ENCODE data around the gene GRPEL1.

Gene GRPEL1

DNA sequence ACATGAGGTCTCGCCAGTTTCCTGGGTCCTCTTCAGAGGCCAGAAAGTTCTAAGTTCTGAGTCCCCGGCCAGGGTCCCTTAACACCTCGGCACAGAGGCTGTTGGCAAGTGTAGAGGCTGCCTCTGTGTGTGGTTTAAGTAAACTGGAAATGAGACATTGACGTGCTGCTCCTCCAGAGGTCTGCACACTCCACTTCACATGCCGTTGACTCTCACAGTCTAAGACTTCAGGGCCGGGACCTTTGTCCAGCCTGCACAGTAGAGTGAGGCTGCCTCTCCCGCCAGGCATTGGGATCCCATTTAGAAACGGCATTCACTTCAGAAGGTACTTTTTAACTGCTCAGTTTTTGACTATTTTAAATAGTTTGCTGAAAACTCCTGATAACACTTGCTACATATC lies 35.3 kb downstream of the GRPEL1 start (continued):
- TF ChIP-seq ZNF223 (tag by site-specific recombination; IDR thresholded peaks at IDR 0.05) (no peak), ZFP69B (tag by site-specific recombination; IDR thresholded peaks at IDR 0.05) (no peak), ZNF174 (tag by site-specific recombination; IDR thresholded peaks at IDR 0.05) (no peak), ZNF621 (tag by site-specific recombination; IDR thresholded peaks at IDR 0.05) (no peak)
- TF ChIP-seq, protein P1, sequence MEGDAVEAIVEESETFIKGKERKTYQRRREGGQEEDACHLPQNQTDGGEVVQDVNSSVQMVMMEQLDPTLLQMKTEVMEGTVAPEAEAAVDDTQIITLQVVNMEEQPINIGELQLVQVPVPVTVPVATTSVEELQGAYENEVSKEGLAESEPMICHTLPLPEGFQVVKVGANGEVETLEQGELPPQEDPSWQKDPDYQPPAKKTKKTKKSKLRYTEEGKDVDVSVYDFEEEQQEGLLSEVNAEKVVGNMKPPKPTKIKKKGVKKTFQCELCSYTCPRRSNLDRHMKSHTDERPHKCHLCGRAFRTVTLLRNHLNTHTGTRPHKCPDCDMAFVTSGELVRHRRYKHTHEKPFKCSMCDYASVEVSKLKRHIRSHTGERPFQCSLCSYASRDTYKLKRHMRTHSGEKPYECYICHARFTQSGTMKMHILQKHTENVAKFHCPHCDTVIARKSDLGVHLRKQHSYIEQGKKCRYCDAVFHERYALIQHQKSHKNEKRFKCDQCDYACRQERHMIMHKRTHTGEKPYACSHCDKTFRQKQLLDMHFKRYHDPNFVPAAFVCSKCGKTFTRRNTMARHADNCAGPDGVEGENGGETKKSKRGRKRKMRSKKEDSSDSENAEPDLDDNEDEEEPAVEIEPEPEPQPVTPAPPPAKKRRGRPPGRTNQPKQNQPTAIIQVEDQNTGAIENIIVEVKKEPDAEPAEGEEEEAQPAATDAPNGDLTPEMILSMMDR (tag by site-specific recombination; IDR thresholded peaks at IDR 0.05) = no peak

DNA sequence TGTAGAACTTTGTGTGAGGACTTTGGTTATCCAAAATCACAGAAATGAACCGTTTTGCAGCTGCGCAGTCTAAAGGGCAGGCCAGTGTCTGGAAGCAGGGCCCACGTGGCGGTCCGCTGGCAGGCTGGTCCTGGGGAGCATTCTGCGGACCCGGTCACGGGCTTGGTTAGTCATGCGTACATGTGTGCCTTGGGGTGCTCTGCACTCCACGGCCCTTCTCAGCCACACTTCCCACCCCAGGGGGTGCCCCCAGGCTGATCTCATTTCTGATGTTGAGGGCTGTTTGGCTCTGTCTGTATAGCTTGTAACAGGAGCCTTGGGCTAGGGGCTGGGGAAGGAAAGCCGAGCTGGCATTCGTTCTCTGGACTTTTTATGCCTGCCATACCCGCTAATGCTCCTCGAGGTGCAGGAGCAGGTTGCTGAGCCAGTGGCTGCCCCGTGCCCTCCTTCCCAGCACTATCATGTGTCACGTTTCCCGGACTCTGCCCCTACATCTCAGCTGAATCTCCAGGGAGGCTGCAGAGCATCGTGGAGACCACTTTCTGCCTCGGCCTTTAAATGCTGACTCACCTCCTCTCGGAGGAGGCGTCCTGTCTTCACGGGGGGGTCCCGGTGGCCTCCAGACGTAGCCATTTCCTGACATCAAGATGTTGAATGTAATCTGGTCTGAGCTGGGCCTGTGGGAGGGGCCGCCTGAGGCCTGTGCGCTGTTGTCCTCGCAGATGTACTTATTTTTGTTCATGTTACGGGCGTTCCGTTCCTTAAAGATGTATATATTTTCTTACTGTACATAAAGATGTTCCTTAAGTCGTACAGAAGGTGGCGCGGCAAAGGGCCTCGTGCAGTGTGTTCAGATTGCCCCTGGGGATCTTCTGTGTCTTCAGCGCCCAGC lies 36.1 kb downstream of the GRPEL1 start:
- CTCF ChIA-PET = no interaction called here
- Histone ChIP-seq H3K27ac (ENCODE audit: extremely low read depth, low read depth, low read length) (no peak overlapping the region), H3K36me3 (ENCODE audit: control insufficient read depth in 2 of 2, insufficient read depth in 1 of 2, low read length in 2 of 2) (peaks cover 4 to 50% of the 10 kb centered on the region in 2 experiments; a peak in 2 of 3 replicates)

DNA sequence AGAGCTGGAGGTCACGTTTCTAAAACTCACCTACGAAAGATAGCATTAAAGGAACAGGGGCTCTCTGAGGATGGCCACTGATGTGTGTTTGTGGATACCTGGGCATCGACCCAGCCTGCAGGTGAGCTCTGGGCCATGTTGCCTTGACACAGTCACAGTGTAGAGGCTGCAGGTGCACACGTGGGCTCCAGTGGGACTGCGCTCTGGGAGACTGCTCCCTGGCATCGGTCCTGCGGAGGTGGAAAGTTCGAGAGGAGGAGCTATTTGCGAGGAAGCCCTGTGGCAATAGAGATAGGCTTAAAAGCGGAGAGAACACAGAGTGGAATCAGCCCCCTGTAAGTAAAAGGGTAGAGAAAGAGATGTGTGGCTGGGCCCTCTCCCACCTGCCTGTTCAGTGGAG lies 37.0 kb downstream of the GRPEL1 start:
- CTCF ChIA-PET = no interaction called here
- Histone ChIP-seq H3K9me3 (ENCODE audit: control insufficient read depth, insufficient read depth, low read depth, low read length) (no peaks in the 10 kb centered on the region), H3K27ac (ENCODE audit: extremely low read depth, low read depth, low read length) (no peak overlapping the region), H3K36me3 (ENCODE audit: control insufficient read depth in 2 of 2, insufficient read depth in 1 of 2, low read length in 2 of 2) (peaks cover 4 to 58% of the 10 kb centered on the region in 2 experiments; a peak in 2 of 3 replicates), H3K4me1 (ENCODE audit: control insufficient read depth, insufficient read depth, low read length) (no peaks in the 10 kb centered on the region), H3K4me3 (ENCODE audit: low read depth, low read length) (no peak overlapping the region)
- POLR2A ChIA-PET = no interaction called here
- TF ChIP-seq GLI2 (tag by site-specific recombination; IDR thresholded peaks at IDR 0.05; ENCODE audit: borderline replicate concordance, low read depth) (no peak), ZNF629 (tag by site-specific recombination; IDR thresholded peaks at IDR 0.05) (no peak), ZNF19 (tag by site-specific recombination; IDR thresholded peaks at IDR 0.05; ENCODE audit: low read depth) (no peak), ZNF112 (tag by site-specific recombination; IDR thresholded peaks at IDR 0.05) (no peak), ZNF549 (tag by site-specific recombination; IDR thresholded peaks at IDR 0.05) (no peak), ZNF529 (tag by site-specific recombination; IDR thresholded peaks at IDR 0.05; ENCODE audit: insufficient replicate concordance) (no peak), IKZF3 (tag by site-specific recombination; IDR thresholded peaks at IDR 0.05) (no peak), ZNF433 (tag by site-specific recombination; IDR thresholded peaks at IDR 0.05; ENCODE audit: low read depth) (no peak), SP7 (tag by site-specific recombination; IDR thresholded peaks at IDR 0.05) (no peak), ZNF324 (tag by site-specific recombination; IDR thresholded peaks at IDR 0.05) (no peak), ZSCAN16 (tag by site-specific recombination; IDR thresholded peaks at IDR 0.05) (no peak), ZNF776 (tag by site-specific recombination; IDR thresholded peaks at IDR 0.05; ENCODE audit: borderline replicate concordance) (no peak), ZNF830 (tag by site-specific recombination; IDR thresholded peaks at IDR 0.05; ENCODE audit: low read depth) (no peak)
- TF ChIP-seq, protein P2, sequence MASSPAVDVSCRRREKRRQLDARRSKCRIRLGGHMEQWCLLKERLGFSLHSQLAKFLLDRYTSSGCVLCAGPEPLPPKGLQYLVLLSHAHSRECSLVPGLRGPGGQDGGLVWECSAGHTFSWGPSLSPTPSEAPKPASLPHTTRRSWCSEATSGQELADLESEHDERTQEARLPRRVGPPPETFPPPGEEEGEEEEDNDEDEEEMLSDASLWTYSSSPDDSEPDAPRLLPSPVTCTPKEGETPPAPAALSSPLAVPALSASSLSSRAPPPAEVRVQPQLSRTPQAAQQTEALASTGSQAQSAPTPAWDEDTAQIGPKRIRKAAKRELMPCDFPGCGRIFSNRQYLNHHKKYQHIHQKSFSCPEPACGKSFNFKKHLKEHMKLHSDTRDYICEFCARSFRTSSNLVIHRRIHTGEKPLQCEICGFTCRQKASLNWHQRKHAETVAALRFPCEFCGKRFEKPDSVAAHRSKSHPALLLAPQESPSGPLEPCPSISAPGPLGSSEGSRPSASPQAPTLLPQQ (tag by site-specific recombination; IDR thresholded peaks at IDR 0.05) = no peak
- TF ChIP-seq, protein P3, sequence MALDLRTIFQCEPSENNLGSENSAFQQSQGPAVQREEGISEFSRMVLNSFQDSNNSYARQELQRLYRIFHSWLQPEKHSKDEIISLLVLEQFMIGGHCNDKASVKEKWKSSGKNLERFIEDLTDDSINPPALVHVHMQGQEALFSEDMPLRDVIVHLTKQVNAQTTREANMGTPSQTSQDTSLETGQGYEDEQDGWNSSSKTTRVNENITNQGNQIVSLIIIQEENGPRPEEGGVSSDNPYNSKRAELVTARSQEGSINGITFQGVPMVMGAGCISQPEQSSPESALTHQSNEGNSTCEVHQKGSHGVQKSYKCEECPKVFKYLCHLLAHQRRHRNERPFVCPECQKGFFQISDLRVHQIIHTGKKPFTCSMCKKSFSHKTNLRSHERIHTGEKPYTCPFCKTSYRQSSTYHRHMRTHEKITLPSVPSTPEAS (tag by site-specific recombination; IDR thresholded peaks at IDR 0.05) = no peak

More for the DNA sequence above, 36.1 kb downstream of the GRPEL1 start:
- Histone ChIP-seq H3K9me3 (ENCODE audit: control insufficient read depth, insufficient read depth, low read depth, low read length) (no peaks in the 10 kb centered on the region), H3K4me3 (ENCODE audit: low read depth, low read length) (no peak overlapping the region), H3K4me1 (ENCODE audit: control insufficient read depth, insufficient read depth, low read length) (no peaks in the 10 kb centered on the region)
- TF ChIP-seq, protein P4, sequence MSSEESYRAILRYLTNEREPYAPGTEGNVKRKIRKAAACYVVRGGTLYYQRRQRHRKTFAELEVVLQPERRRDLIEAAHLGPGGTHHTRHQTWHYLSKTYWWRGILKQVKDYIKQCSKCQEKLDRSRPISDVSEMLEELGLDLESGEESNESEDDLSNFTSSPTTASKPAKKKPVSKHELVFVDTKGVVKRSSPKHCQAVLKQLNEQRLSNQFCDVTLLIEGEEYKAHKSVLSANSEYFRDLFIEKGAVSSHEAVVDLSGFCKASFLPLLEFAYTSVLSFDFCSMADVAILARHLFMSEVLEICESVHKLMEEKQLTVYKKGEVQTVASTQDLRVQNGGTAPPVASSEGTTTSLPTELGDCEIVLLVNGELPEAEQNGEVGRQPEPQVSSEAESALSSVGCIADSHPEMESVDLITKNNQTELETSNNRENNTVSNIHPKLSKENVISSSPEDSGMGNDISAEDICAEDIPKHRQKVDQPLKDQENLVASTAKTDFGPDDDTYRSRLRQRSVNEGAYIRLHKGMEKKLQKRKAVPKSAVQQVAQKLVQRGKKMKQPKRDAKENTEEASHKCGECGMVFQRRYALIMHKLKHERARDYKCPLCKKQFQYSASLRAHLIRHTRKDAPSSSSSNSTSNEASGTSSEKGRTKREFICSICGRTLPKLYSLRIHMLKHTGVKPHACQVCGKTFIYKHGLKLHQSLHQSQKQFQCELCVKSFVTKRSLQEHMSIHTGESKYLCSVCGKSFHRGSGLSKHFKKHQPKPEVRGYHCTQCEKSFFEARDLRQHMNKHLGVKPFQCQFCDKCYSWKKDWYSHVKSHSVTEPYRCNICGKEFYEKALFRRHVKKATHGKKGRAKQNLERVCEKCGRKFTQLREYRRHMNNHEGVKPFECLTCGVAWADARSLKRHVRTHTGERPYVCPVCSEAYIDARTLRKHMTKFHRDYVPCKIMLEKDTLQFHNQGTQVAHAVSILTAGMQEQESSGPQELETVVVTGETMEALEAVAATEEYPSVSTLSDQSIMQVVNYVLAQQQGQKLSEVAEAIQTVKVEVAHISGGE (tag by site-specific recombination; conservative IDR thresholded peaks at IDR 0.05; ENCODE audit: low read depth) = no peak
- TF ChIP-seq EGR2 (tag by site-specific recombination; IDR thresholded peaks at IDR 0.05; ENCODE audit: low read depth) = no peak
- TF ChIP-seq SCRT1 (tag by site-specific recombination; IDR thresholded peaks at IDR 0.05; ENCODE audit: borderline replicate concordance) = no peak
- peak; percentile 20; the same call in 1 of the 2 replicates for TF ChIP-seq ZIC2 (tag by site-specific recombination; IDR thresholded peaks at IDR 0.05)
- no peak for TF ChIP-seq ZNF19 (tag by site-specific recombination; IDR thresholded peaks at IDR 0.05; ENCODE audit: low read depth)
- POLR2A ChIA-PET = no interaction called here

Data from HEK293 (cell line).